ENCODE results near the gene PLEKHM3.

Gene PLEKHM3

DNA sequence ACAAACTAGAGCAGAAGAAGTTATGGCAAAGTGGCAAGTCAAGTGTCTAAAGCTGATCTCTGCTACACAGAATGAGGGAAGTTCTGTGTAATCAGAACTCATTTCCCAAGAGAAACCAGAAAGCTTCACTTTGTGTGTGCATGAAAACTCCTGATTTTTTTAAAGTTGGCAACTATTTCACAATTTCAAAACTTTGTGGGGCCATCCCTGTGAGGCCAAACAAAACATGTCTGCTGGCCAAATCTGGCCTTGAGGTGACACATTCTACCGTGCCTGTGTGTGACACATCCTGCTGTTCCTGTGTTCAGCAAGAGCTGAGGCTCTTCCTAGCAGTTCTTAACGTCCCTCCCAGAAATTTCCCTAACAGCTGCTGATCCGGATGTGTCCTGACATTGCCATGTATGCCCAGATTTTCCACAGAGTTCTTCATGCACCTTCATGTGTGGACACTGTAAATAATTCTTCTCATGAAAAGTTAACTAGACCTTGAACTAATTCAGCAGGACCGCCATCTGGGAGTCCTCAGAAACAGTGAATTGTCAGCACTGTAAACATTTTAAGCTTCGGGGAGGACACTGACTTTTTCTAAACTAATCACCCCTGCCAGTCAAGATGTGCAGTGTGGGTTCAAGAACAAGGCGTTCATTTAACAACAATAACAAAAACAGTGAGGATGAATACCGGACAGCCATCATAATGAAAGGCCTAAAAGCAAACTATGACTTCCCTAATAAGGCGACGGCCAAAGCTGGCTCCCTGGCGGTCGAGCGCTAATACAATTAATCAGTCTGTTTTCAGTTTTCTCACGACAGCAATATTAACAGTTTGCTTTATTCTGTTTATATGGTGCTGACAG is 99.0 kb downstream of the PLEKHM3 start:
- TF ChIP-seq, protein P1, sequence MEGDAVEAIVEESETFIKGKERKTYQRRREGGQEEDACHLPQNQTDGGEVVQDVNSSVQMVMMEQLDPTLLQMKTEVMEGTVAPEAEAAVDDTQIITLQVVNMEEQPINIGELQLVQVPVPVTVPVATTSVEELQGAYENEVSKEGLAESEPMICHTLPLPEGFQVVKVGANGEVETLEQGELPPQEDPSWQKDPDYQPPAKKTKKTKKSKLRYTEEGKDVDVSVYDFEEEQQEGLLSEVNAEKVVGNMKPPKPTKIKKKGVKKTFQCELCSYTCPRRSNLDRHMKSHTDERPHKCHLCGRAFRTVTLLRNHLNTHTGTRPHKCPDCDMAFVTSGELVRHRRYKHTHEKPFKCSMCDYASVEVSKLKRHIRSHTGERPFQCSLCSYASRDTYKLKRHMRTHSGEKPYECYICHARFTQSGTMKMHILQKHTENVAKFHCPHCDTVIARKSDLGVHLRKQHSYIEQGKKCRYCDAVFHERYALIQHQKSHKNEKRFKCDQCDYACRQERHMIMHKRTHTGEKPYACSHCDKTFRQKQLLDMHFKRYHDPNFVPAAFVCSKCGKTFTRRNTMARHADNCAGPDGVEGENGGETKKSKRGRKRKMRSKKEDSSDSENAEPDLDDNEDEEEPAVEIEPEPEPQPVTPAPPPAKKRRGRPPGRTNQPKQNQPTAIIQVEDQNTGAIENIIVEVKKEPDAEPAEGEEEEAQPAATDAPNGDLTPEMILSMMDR (IDR thresholded peaks at IDR 0.05; ENCODE audit: low read depth, low read length, missing control alignments): no peak
- no peak for DNase-seq (ENCODE audit: low read depth)
- H3K4me3 ChIP-seq (ENCODE audit: low read depth, low read length): no peak overlapping the region

DNA sequence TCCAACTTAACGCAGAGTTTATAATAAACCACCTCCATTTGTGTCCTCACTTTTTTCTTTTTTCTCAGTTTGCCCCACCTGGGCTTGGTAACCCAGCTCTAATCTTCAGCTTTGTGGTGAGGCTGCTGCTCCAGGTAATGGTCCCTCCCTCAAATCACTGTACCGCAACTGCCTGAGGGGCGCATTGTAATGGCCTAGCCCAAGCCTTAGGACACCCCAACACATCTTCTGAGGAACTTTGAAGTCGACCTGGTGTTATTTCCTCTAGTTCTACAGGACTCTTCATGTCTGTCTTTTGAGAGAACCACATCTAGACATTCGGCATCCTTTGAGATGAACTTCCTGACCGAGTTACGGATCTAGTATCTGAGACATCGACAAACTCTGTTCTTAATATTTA is 99.7 kb downstream of the PLEKHM3 start:
- TF ChIP-seq, protein P1 (IDR thresholded peaks at IDR 0.05; ENCODE audit: low read depth, low read length, missing control alignments): no peak
- no peak overlapping the region for H3K4me3 ChIP-seq (ENCODE audit: low read depth, low read length)
- DNase-seq (ENCODE audit: low read depth): no peak

DNA sequence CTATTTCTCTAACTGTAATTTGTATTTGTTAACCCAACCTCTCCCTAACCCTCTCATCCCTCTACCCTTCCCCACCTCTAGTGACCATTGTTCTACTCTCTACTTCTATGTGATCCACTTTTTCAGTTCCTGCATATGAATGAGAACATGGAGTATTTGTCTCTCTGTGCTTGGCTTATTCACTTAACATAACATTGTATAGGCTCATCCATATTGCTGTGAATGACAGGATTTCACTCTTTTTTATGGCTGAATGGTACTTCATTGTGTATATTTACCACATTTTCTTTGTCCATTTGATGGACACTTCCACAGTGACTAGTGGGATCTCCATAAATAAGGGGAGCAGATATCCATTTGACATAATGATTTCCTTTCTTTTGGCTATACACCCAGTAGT is 103.7 kb downstream of the PLEKHM3 start:
- no peak for DNase-seq (ENCODE audit: low read depth)
- H3K4me3 ChIP-seq (ENCODE audit: low read depth, low read length): no peak overlapping the region
- TF ChIP-seq, protein P1 (IDR thresholded peaks at IDR 0.05; ENCODE audit: low read depth, low read length, missing control alignments): no peak

DNA sequence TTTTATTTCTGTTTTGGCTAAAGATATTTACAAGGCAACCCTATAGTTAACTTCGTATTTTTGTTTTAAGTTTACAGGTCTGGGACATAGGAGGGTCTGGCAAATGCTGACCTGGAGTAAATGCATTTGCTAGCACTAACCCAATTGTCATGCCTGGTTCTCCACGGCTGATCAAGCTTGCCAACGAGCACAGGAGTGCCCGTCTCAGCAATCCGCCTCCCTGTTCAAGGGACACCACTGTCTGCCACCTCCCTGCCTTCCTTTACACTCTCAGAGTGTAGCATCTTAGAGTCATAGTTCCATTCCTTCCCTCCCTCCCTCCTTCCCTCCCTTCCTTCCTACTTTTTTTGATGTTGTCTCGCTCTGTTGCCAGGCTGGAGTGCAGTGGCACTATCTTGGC is 104.6 kb downstream of the PLEKHM3 start:
- TF ChIP-seq, protein P1 (IDR thresholded peaks at IDR 0.05; ENCODE audit: low read depth, low read length, missing control alignments): no peak
- H3K4me3 ChIP-seq (ENCODE audit: low read depth, low read length): no peak overlapping the region
- DNase-seq (ENCODE audit: low read depth): no peak

DNA sequence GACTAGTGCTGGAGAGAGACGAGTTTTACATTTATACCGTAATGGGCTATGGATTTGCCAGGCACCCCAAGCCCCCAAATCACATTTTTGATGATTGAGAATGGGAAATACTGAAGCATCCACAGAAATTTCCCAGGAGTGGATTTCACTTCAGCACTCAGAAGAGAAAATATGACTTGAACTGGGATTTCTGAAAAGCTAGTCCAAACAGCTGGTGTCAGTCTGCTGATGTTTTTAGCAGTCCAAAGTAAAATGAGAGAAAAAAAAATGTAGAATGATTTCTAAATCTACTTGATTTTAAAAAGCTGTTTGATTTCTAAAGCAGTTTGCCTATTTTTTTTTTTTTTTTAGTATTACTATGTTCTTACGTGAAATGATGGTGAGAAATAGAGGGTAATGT is 105.0 kb downstream of the PLEKHM3 start:
- no peak for DNase-seq (ENCODE audit: low read depth)
- no peak overlapping the region for H3K4me3 ChIP-seq (ENCODE audit: low read depth, low read length)
- TF ChIP-seq, protein P1 (IDR thresholded peaks at IDR 0.05; ENCODE audit: low read depth, low read length, missing control alignments): no peak

DNA sequence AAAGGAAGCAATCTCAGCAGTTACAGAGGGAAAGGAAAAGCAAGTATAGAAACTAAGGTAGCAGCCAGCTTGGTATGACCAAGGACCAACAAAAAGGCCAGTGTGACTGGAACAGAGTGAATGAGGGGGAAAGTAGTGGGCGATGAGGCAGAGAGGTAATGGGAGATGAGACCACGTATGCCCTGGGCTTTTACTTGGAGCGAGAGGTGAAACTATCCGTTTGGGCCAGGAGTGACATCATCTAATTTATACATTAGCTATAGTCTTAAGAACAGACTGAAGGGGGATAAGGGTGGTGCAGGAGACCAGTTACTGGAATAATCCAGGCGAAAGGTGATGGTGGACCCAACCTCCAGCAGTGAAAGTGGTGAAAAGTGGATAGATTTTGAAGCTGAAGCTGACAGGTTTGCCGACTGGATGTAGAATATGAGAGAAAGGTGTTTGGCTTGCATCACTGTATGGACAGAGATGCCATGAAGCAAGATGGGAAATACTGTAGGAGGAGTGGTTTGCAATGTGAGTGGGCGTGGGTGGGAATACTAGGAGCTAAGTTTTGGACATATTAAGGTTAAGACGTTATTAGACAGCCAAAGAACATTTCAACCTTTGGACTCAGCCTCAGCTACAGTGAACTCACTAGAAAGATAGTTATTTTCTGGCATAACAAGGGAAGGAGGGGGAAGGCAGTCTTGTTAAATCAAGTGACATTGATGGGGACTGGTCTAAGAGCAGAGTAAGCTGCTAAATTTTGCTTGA is 106.0 kb downstream of the PLEKHM3 start:
- TF ChIP-seq, protein P1 (IDR thresholded peaks at IDR 0.05; ENCODE audit: low read depth, low read length, missing control alignments): no peak
- DNase-seq (ENCODE audit: low read depth): no peak
- no peak overlapping the region for H3K4me3 ChIP-seq (ENCODE audit: low read depth, low read length)
